Esophagus muscularis mucosa (tissue), 4 donors: Measurements from ENCODE around the gene PDE4A.

Source experiments
- EP300 ChIP-seq: sonication (generic); formaldehyde crosslinking; IDR thresholded peaks from one replicate; pipeline ENCODE4 v1.6.1; 2017; ENCODE audit warnings: antibody characterized with exemption
- POLR2A ChIP-seq: fragments of 450-650 bp; IDR thresholded peaks from one replicate; pipeline ENCODE4 v1.6.1; 2017; ENCODE audit warnings: antibody characterized with exemption, moderate library complexity, mild to moderate bottlenecking, low read depth
- POLR2AphosphoS5 ChIP-seq, 2 donors: sonication (generic); formaldehyde crosslinking; IDR thresholded peaks; one replicate each; pipeline ENCODE4 v1.6.1; 2017; ENCODE audit warnings: antibody characterized with exemption in 2 of 2
- TF ChIP-seq, protein P1 (sequence below), 3 experiments: fragments of 200-600 bp in 2 of 3; fragments of 450-650 bp in 1 of 3; sonication (generic) in 2 of 3; IDR thresholded peaks; one replicate each; pipeline ENCODE4 v1.5.1; 2017 to 2019; ENCODE audit warnings: antibody characterized with exemption in 3 of 3, mild to moderate bottlenecking in 2 of 3, moderate library complexity in 1 of 3

DNA sequence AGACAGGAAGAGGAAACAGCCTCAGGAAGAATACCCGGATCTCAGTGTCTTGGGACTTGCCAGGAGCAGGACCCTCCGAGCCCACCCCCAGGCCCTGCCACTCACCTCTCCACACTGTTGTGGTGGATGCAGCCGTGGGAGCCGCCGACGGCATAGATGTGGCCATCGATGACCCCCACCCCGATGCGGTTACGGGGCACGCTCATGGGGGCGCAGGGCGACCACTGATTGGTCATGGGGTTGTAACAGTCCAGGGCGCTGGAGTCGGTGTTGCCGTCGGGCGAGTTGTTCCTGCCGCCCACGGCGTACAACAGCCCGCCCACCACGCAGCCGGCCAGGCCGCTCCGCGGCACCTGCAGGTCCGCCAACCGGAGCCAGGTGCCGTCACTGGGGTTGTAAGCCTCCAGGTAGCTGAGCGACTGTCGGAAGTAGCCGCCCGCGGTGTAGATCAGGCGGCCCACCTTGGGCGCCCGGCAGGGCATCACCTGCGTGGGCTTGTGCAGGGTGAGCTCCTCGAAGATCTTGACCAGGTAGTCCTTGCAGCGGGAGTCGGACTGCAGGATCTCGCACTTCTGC lies 71.2 kb downstream of the PDE4A start:
- TF ChIP-seq, protein P1, sequence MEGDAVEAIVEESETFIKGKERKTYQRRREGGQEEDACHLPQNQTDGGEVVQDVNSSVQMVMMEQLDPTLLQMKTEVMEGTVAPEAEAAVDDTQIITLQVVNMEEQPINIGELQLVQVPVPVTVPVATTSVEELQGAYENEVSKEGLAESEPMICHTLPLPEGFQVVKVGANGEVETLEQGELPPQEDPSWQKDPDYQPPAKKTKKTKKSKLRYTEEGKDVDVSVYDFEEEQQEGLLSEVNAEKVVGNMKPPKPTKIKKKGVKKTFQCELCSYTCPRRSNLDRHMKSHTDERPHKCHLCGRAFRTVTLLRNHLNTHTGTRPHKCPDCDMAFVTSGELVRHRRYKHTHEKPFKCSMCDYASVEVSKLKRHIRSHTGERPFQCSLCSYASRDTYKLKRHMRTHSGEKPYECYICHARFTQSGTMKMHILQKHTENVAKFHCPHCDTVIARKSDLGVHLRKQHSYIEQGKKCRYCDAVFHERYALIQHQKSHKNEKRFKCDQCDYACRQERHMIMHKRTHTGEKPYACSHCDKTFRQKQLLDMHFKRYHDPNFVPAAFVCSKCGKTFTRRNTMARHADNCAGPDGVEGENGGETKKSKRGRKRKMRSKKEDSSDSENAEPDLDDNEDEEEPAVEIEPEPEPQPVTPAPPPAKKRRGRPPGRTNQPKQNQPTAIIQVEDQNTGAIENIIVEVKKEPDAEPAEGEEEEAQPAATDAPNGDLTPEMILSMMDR (IDR thresholded peaks at IDR 0.05), result no peak
- TF ChIP-seq POLR2AphosphoS5 (IDR thresholded peaks at IDR 0.05) (no peak), EP300 (no peak), POLR2A (no peak)
